Measurements from ENCODE around the gene HMX2.
"Not testable (repeated sequence)": the region's sequence is repeated elsewhere in the genome, so short reads cannot be mapped to it uniquely, and the experiment has no call there.

Gene HMX2

GRCh38 chr10:123150986-123151736 is 3.2 kb downstream of the HMX2 start:
- no peak for DNase-seq (ENCODE audit: low read depth in 2 of 2)

- no peak for DNase-seq (ENCODE audit: low read depth in 2 of 2)
These were observed 3.8 kb downstream of the HMX2 start for GRCh38 chr10:123151737-123152135.

- DNase-seq (ENCODE audit: low read depth in 2 of 2): no peak
These were observed 5.7 kb downstream of the HMX2 start for GRCh38 chr10:123153486-123154091.

GRCh38 chr10:123154092-123154710 is 6.3 kb downstream of the HMX2 start, which contains the start of gene BUB3:
Gene BUB3, plus strand, starts transcription at chr10:123154402. Its CDS starts 516 bp downstream, at chr10:123154918.
- peak; percentile 86 for DNase-seq (ENCODE audit: low read depth in 2 of 2)

- DNase-seq (ENCODE audit: low read depth in 2 of 2): no peak
These were observed 7.0 kb downstream of the HMX2 start for GRCh38 chr10:123154711-123155505.

- DNase-seq (ENCODE audit: low read depth in 2 of 2): no peak
These were observed 8.1 kb downstream of the HMX2 start for GRCh38 chr10:123156078-123156477.

GRCh38 chr10:123157210-123157609 is 9.3 kb downstream of the HMX2 start:
- DNase-seq (ENCODE audit: low read depth in 2 of 2): no peak

GRCh38 chr10:123158682-123159081 is 10.7 kb downstream of the HMX2 start:
- no peak for DNase-seq (ENCODE audit: low read depth in 2 of 2)

- no peak for DNase-seq (ENCODE audit: low read depth in 2 of 2)
These were observed 12.5 kb downstream of the HMX2 start for GRCh38 chr10:123160311-123160980.

- DNase-seq (ENCODE audit: low read depth in 2 of 2): no peak
These were observed 16.4 kb downstream of the HMX2 start for GRCh38 chr10:123164319-123164718.

GRCh38 chr10:123165445-123166072 is 17.6 kb downstream of the HMX2 start:
- no peak for DNase-seq (ENCODE audit: low read depth in 2 of 2)

- no peak for DNase-seq (ENCODE audit: low read depth in 2 of 2)
These were observed 18.7 kb downstream of the HMX2 start for GRCh38 chr10:123166618-123167017.

- DNase-seq (ENCODE audit: low read depth in 2 of 2): no peak
These were observed 23.0 kb downstream of the HMX2 start for GRCh38 chr10:123170961-123171360.

GRCh38 chr10:123171616-123172015 is 23.7 kb downstream of the HMX2 start:
- DNase-seq (ENCODE audit: low read depth in 2 of 2): not testable (repeated sequence)

GRCh38 chr10:123175389-123176387 is 27.8 kb downstream of the HMX2 start:
- no peak for DNase-seq (ENCODE audit: low read depth in 2 of 2)

- not testable (repeated sequence) for DNase-seq (ENCODE audit: low read depth in 2 of 2)
These were observed 30.5 kb downstream of the HMX2 start for GRCh38 chr10:123178390-123178789.

GRCh38 chr10:123180101-123181090 is 32.5 kb downstream of the HMX2 start:
- no peak for DNase-seq (ENCODE audit: low read depth in 2 of 2)

- DNase-seq (ENCODE audit: low read depth in 2 of 2): no peak
These were observed 35.8 kb downstream of the HMX2 start for GRCh38 chr10:123183724-123184123.

GRCh38 chr10:123187781-123188180 is 39.8 kb downstream of the HMX2 start:
- DNase-seq (ENCODE audit: low read depth in 2 of 2): no peak
